ENCODE results near the gene GREB1L.

DNA sequence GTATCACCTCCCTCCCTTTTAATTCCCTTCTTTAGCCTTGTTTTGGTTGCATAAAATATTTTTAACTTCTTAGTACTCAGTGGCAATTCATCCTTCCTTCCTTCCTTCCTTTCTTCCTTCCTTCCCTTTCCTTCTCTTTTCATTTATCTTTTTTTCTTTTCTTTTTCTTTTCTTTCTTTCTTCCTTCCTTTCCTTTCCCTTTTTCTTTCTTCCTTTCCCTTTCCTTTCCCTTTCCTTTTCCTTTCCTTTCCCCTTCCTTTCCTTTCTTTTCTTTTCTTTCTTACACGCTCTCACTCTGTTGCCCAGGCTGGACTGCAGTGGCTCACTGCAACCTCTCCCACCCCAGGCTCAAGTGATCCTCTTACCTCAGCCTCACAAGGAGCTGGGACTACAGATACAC is 160.2 kb downstream of the GREB1L start:
- TF ChIP-seq POLR2A (IDR thresholded peaks at IDR 0.05): no peak
- TF ChIP-seq, protein P1, sequence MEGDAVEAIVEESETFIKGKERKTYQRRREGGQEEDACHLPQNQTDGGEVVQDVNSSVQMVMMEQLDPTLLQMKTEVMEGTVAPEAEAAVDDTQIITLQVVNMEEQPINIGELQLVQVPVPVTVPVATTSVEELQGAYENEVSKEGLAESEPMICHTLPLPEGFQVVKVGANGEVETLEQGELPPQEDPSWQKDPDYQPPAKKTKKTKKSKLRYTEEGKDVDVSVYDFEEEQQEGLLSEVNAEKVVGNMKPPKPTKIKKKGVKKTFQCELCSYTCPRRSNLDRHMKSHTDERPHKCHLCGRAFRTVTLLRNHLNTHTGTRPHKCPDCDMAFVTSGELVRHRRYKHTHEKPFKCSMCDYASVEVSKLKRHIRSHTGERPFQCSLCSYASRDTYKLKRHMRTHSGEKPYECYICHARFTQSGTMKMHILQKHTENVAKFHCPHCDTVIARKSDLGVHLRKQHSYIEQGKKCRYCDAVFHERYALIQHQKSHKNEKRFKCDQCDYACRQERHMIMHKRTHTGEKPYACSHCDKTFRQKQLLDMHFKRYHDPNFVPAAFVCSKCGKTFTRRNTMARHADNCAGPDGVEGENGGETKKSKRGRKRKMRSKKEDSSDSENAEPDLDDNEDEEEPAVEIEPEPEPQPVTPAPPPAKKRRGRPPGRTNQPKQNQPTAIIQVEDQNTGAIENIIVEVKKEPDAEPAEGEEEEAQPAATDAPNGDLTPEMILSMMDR (IDR thresholded peaks at IDR 0.05): no peak

All from adrenal gland (tissue), 5 donors.